ENCODE measurements around the gene KRT39. TPM values are rescaled to one million over a fixed set of nuclear protein-coding genes. Genes with fewer than 3 reads are reported as not detected.

KRT39 gene
- 0.44 TPM for total RNA-seq

GRCh38 chr17:40966848-40967247, at the start of gene KRT39:
TSS of gene KRT39 (minus strand) at chr17:40966948. CDS start at chr17:40966856, 92 bp downstream.

GRCh38 chr17:41008811-41009210, 42.1 kb upstream of the KRT39 start, which contains the start of gene KRTAP3-1:
TSS of gene KRTAP3-1 (minus strand) at chr17:41009128. CDS start at chr17:41009074, 54 bp downstream.

GRCh38 chr17:40999563-40999962, 32.8 kb upstream of the KRT39 start, which contains the start of gene KRTAP3-2:
TSS of gene KRTAP3-2 (minus strand) at chr17:40999906. CDS start at chr17:40999853, 53 bp downstream.

GRCh38 chr17:40993839-40994238, 27.1 kb upstream of the KRT39 start, which contains the start of gene KRTAP3-3:
TSS of gene KRTAP3-3 (minus strand) at chr17:40994164. CDS start at chr17:40994097, 67 bp downstream.

GRCh38 chr17:40984226-40984625, 17.5 kb upstream of the KRT39 start, which contains the start of gene KRT40:
TSS of gene KRT40 (minus strand) at chr17:40984326. CDS start at chr17:40984273, 53 bp downstream.

GRCh38 chr17:40937384-40937819, 29.3 kb downstream of the KRT39 start, which contains the start of gene KRT23:
TSS of gene KRT23 (minus strand) at chr17:40937646. CDS start at chr17:40936603, 1,043 bp downstream.

Other genes starting within 250 kb of the KRT39 start
- 0.22 TPM for gene KRT25, start 211.6 kb downstream of the KRT39 start, total RNA-seq
- not detected for gene KRT26, start 194.7 kb downstream of the KRT39 start, total RNA-seq
- 0.22 TPM for gene KRT27, start 184.4 kb downstream of the KRT39 start, total RNA-seq
- 0.27 TPM for gene KRT28, start 167.0 kb downstream of the KRT39 start, total RNA-seq
- 14.5 TPM for gene KRT10, start 144.3 kb downstream of the KRT39 start, total RNA-seq
- gene KRT12, start 99.7 kb downstream of the KRT39 start, total RNA-seq, result 50.0 TPM
- gene KRT20, start 81.7 kb downstream of the KRT39 start, total RNA-seq, result not detected
- gene KRT23, start 29.3 kb downstream of the KRT39 start, total RNA-seq, result 9.0 TPM
- 1.4 TPM for gene KRT40, start 17.4 kb upstream of the KRT39 start, total RNA-seq
- not detected for gene KRTAP3-3, start 27.2 kb upstream of the KRT39 start, total RNA-seq
- not detected for gene KRTAP3-2, start 33.0 kb upstream of the KRT39 start, total RNA-seq
- not detected for gene KRTAP3-1, start 42.2 kb upstream of the KRT39 start, total RNA-seq
- not detected for gene KRTAP1-5, start 60.3 kb upstream of the KRT39 start, total RNA-seq
- not detected for gene KRTAP1-4, start 63.2 kb upstream of the KRT39 start, total RNA-seq
- not detected for gene KRTAP1-3, start 67.9 kb upstream of the KRT39 start, total RNA-seq
- not detected for gene KRTAP1-1, start 74.5 kb upstream of the KRT39 start, total RNA-seq
- gene KRTAP2-1, start 80.4 kb upstream of the KRT39 start, total RNA-seq, result not detected
- not detected for gene KRTAP2-2, start 88.3 kb upstream of the KRT39 start, total RNA-seq
- gene KRTAP2-3, start 93.2 kb upstream of the KRT39 start, total RNA-seq, result not detected
- not detected for gene KRTAP2-4, start 98.9 kb upstream of the KRT39 start, total RNA-seq
- gene KRTAP4-7, start 117.2 kb upstream of the KRT39 start, total RNA-seq, result not detected
- not detected for gene KRTAP4-8, start 131.2 kb upstream of the KRT39 start, total RNA-seq
- not detected for gene KRTAP4-16, start 135.3 kb upstream of the KRT39 start, total RNA-seq
- gene KRTAP4-9, start 138.4 kb upstream of the KRT39 start, total RNA-seq, result not detected
- gene KRTAP4-11, start 151.4 kb upstream of the KRT39 start, total RNA-seq, result not detected
- not detected for gene KRTAP4-12, start 157.2 kb upstream of the KRT39 start, total RNA-seq
- not detected for gene KRTAP4-6, start 173.6 kb upstream of the KRT39 start, total RNA-seq
- not detected for gene KRTAP4-5, start 182.9 kb upstream of the KRT39 start, total RNA-seq
- not detected for gene KRTAP4-4, start 193.8 kb upstream of the KRT39 start, total RNA-seq
- gene KRTAP4-3, start 201.3 kb upstream of the KRT39 start, total RNA-seq, result not detected
- gene KRTAP4-2, start 211.3 kb upstream of the KRT39 start, total RNA-seq, result not detected
- gene KRTAP4-1, start 218.0 kb upstream of the KRT39 start, total RNA-seq, result not detected
- not detected for gene KRTAP9-1, start 222.9 kb upstream of the KRT39 start, total RNA-seq